ENCODE measurements around the gene CDC42EP1. TPM values are rescaled to one million over a fixed set of nuclear protein-coding genes. Genes with fewer than 3 reads are reported as not detected.
"Not testable (repeated sequence)": the region's sequence is repeated elsewhere in the genome, so short reads cannot be mapped to it uniquely, and the experiment has no call there.

Gene CDC42EP1
- total RNA-seq, 1 experiment from 2014 or later: 12.7 TPM

- DNase-seq (ENCODE audit: low spot score); H3K9me3 Mint-ChIP-seq; ATAC-seq; H3K4me3 Mint-ChIP-seq; H3K36me3 Mint-ChIP-seq; H3K27me3 Mint-ChIP-seq (ENCODE audit: low read depth); H3K27ac Mint-ChIP-seq: not testable (repeated sequence)
- CTCF ChIA-PET: interaction anchor here (1.0 to 16.5 kb wide), 9 partner anchors 10 to 103 kb away, joined by 3 to 728 read pairs (median 6); partner anchors contain the start of genes CDC42EP1 and GGA1
- H3K4me1 Mint-ChIP-seq: peaks cover 13% of the 10 kb centered on the region
- POLR2A ChIA-PET: interaction anchor here (0.9 to 1.9 kb wide), 2 partner anchors 30 to 53 kb away, joined by 3 to 5 read pairs; no protein-coding TSS in a partner anchor
Observed at GRCh38 chr22:37539790-37540189, 20.5 kb upstream of the CDC42EP1 start.

GRCh38 chr22:37542416-37542815, 17.9 kb upstream of the CDC42EP1 start:
- not testable (repeated sequence) for ATAC-seq; H3K4me3 Mint-ChIP-seq; H3K9me3 Mint-ChIP-seq; H3K27ac Mint-ChIP-seq; DNase-seq (ENCODE audit: low spot score); H3K36me3 Mint-ChIP-seq; H3K27me3 Mint-ChIP-seq (ENCODE audit: low read depth)
- peaks cover 31% of the 10 kb centered on the region for H3K4me1 Mint-ChIP-seq
- POLR2A ChIA-PET: interaction anchor here (0.6 to 1.0 kb wide), 3 partner anchors 13 to 50 kb away, joined by 3 to 6 read pairs (median 4); no protein-coding TSS in a partner anchor
- CTCF ChIA-PET: interaction anchor here (1.3 to 16.5 kb wide), 5 partner anchors 10 to 65 kb away, joined by 4 to 728 read pairs (median 41); partner anchors contain the start of genes CDC42EP1 and GGA1

GRCh38 chr22:37542959-37543358, 17.3 kb upstream of the CDC42EP1 start:
- Mint-ChIP-seq H3K36me3 (no peaks in the 10 kb centered on the region), H3K4me1 (peaks cover 33% of the 10 kb centered on the region), H3K27me3 (ENCODE audit: low read depth) (no peaks in the 10 kb centered on the region; the same call in 1 of the 2 replicates), H3K4me3 (no peak overlapping the region), H3K27ac (no peak overlapping the region), H3K9me3 (no peaks in the 10 kb centered on the region)
- ATAC-seq (no peak), DNase-seq (ENCODE audit: low spot score) (no peak)
- TF ChIP-seq ETV6 (CRISPR knock-in tag; IDR thresholded peaks at IDR 0.05): no peak
- TF ChIP-seq NFATC4 (CRISPR knock-in tag; IDR thresholded peaks at IDR 0.05): no peak
- no peak for TF ChIP-seq ATF1 (CRISPR knock-in tag; IDR thresholded peaks at IDR 0.05)
- TF ChIP-seq ZNF396 (CRISPR knock-in tag; IDR thresholded peaks at IDR 0.05; ENCODE audit: borderline replicate concordance): no peak
- no peak for TF ChIP-seq ZNF416 (CRISPR knock-in tag; IDR thresholded peaks at IDR 0.05)
- no peak for TF ChIP-seq ATF3 (CRISPR knock-in tag; conservative IDR thresholded peaks at IDR 0.05)
- TF ChIP-seq USF2 (CRISPR knock-in tag; IDR thresholded peaks at IDR 0.05): no peak
- TF ChIP-seq ZBTB43 (CRISPR knock-in tag; IDR thresholded peaks at IDR 0.05): no peak
- no peak for TF ChIP-seq TEAD1 (CRISPR knock-in tag; IDR thresholded peaks at IDR 0.05)
- no peak for TF ChIP-seq MYBL2 (CRISPR knock-in tag; IDR thresholded peaks at IDR 0.05)
- TF ChIP-seq ZNF317 (CRISPR knock-in tag; IDR thresholded peaks at IDR 0.05; ENCODE audit: borderline replicate concordance, low read depth): no peak
- TF ChIP-seq PREB (CRISPR knock-in tag; IDR thresholded peaks at IDR 0.05; ENCODE audit: borderline replicate concordance): no peak
- TF ChIP-seq IRF1 (CRISPR knock-in tag; IDR thresholded peaks at IDR 0.05): no peak
- no peak for TF ChIP-seq RORB (CRISPR knock-in tag; IDR thresholded peaks at IDR 0.05)
- TF ChIP-seq MXD4 (CRISPR knock-in tag; IDR thresholded peaks at IDR 0.05; ENCODE audit: borderline replicate concordance): no peak
- no peak for TF ChIP-seq ERG (CRISPR knock-in tag; IDR thresholded peaks at IDR 0.05)
- TF ChIP-seq ZNF281 (CRISPR knock-in tag; IDR thresholded peaks at IDR 0.05): no peak
- no peak for TF ChIP-seq FOXP4 (CRISPR knock-in tag; IDR thresholded peaks at IDR 0.05)
- TF ChIP-seq NR2C2 (CRISPR knock-in tag; IDR thresholded peaks at IDR 0.05): no peak
- POLR2A ChIA-PET: interaction anchor here (0.6 kb wide), 1 partner anchor 12 kb away, joined by 6 read pairs; no protein-coding TSS in a partner anchor
- CTCF ChIA-PET: interaction anchor here (0.6 to 16.5 kb wide), 8 partner anchors 9 to 284 kb away, joined by 3 to 728 read pairs (median 10); partner anchors contain the start of genes CDC42EP1 and GGA1

Measured in WTC11 (cell line).